ENCODE measurements around the gene PSAPL1.

- TF ChIP-seq CTCF (IDR thresholded peaks at IDR 0.05; ENCODE audit: borderline replicate concordance, extremely low read depth, low read length, poor library complexity, severe bottlenecking): no peak
- no peak for TF ChIP-seq EZH2 (IDR thresholded peaks at IDR 0.05; ENCODE audit: borderline replicate concordance, low read depth, low read length, severe bottlenecking)
Measured at GRCh38 chr4:7429601-7430078, 5.1 kb downstream of the PSAPL1 start.
